Psoas muscle (tissue), 8 donors: ENCODE measurements around the gene POLR2E. TPM values are rescaled to one million over a fixed set of nuclear protein-coding genes. Genes with fewer than 3 reads are reported as not detected.

Experiments
- ATAC-seq, 4 donors: fragments of 200-7000 bp; cut with Tn5 transposase; one replicate each; pipeline ENCODE4 v1.9.1; 2020; ENCODE audit warnings: moderate library complexity in 3 of 4, mild to moderate bottlenecking in 2 of 4
- DNase-seq, 2 donors: peaks; one replicate each; pipeline ENCODE4 v3.0.0-alpha.2; 2020
- H3K27ac ChIP-seq: fragments of 200-600 bp; one replicate; pipeline ENCODE4 v1.8.0; 2022
- H3K27me3 ChIP-seq, 3 donors: fragments of 200-600 bp in 1 of 3; one replicate each; pipeline versions ENCODE4 v1.6.1 to v1.8.0; 2013 to 2022; ENCODE audit warnings: low read length in 2 of 3, mild to moderate bottlenecking in 2 of 3, moderate library complexity in 1 of 3; ENCODE audit not compliant: insufficient read depth in 3 of 3
- H3K36me3 ChIP-seq, 2 donors: fragments of 200-600 bp in 1 of 2; one replicate each; pipeline versions ENCODE4 v1.6.1 to v1.8.0; 2013 to 2022; ENCODE audit warnings: low read depth in 1 of 2, mild to moderate bottlenecking in 1 of 2, moderate library complexity in 1 of 2; ENCODE audit not compliant: insufficient read depth in 1 of 2
- H3K4me1 ChIP-seq: fragments of 200-600 bp; one replicate; pipeline ENCODE4 v1.8.0; 2022
- H3K4me3 ChIP-seq: fragments of 200-600 bp; one replicate; pipeline ENCODE4 v1.8.0; 2022; ENCODE audit warnings: mild to moderate bottlenecking
- H3K9me3 ChIP-seq: fragments of 200-600 bp; one replicate; pipeline ENCODE4 v1.8.0; 2022
- CTCF ChIP-seq: fragments of 200-600 bp; IDR thresholded peaks from one replicate; pipeline ENCODE4 v1.8.0; 2022; ENCODE audit warnings: antibody characterized with exemption
- WGBS, 3 donors: extraction: QIAGEN DNeasy Blood & Tissue Kit; methylation state at CpG; one replicate each; pipeline versions ENCODE4 v1.1.6 to v1.1.7; 2013; 5-methylcytosine and 5-hydroxymethylcytosine counted together
- intact Hi-C, 2 donors: fragments of 100-400 bp; cut with DNase I; formaldehyde crosslinking; loops; one replicate each; pipeline versions ENCODE4 v1.11.0 to v1.14.2; 2022
- polyA plus RNA-seq, 3 donors: library from polyadenylated mRNA; stranded (reverse); fragments of 200-250 nt; gene quantifications; one replicate each; pipeline ENCODE4 v1.2.3, GENCODE V29; 2013
- total RNA-seq, 4 donors: library from RNA; stranded (reverse); fragmentation: NEBNext Ultra II Directional in 2 of 4; extraction: Animal tissue kit (Norgen Biotek cat#: 25700) in 2 of 4; gene quantifications; one replicate each; pipeline versions ENCODE4 v1.2.1 to v1.2.4, GENCODE V29; 2021 to 2023
- donor health status: healthy with polysubstance abuse.
- donor health status: DM: no; HTN: no; CAD: no; lungs with moderate emphysema.
- donor health status: Bipolar disorder and iron deficiency.
- donor health status: healthy.
- donor health status: DM: yes; HTN: yes; CAD: no.
- donor health status: DM: no; HTN: no; CAD: no.
- donor health status: DM: no; HTN: no; CAD: no.
- donor health status: DM: yes; HTN: yes; CAD: no.

The POLR2E gene
- total and polyA plus RNA-seq, 7 donors, result 133 to 243 (median 147) TPM

- no peak overlapping the region for H3K27ac ChIP-seq
- intact Hi-C loops, result no loop called here
- ATAC-seq (no peak), DNase-seq (no peak)
- peaks cover 3% of the 10 kb centered on the region for H3K4me1 ChIP-seq
- H3K4me3 ChIP-seq, result no peak overlapping the region
- TF ChIP-seq CTCF, result no peak
- no peaks in the 10 kb centered on the region for H3K36me3 ChIP-seq
- 78 to 81% (median 78%) methylated on average over 4 of the region's 4 CpGs for WGBS, 3 donors
- H3K9me3 ChIP-seq, result no peaks in the 10 kb centered on the region
- peaks cover 0 to 17% (median 6%) of the 10 kb centered on the region in 3 donors for H3K27me3 ChIP-seq
Observed at GRCh38 chr19:1076046-1076386, 19.2 kb downstream of the POLR2E start.

- DNase-seq (peak; percentile 83 to 90), ATAC-seq (peak in 3 of 4 donors; percentile 29 to 56 (median 37))
- H3K36me3 ChIP-seq, result no peaks in the 10 kb centered on the region
- peaks cover 0 to 30% (median 14%) of the 10 kb centered on the region in 3 donors for H3K27me3 ChIP-seq
- peaks cover 3% of the 10 kb centered on the region for H3K4me1 ChIP-seq
- TF ChIP-seq CTCF, result no peak
- no peaks in the 10 kb centered on the region for H3K9me3 ChIP-seq
- peak overlapping the region; percentile 15 for H3K4me3 ChIP-seq
- H3K27ac ChIP-seq, result no peak overlapping the region
- 54 to 64% (median 62%) methylated on average over 29 to 54 of the region's 54 CpGs for WGBS, 3 donors
- intact Hi-C loops, result no loop called here
Observed at GRCh38 chr19:1074544-1075283, 20.5 kb downstream of the POLR2E start.

GRCh38 chr19:1073956-1074517, 21.1 kb downstream of the POLR2E start:
- DNase-seq (peak in 1 of 2 donors; percentile 51), ATAC-seq (no peak)
- H3K9me3 ChIP-seq, result no peaks in the 10 kb centered on the region
- TF ChIP-seq CTCF, result no peak
- WGBS, 3 donors, result 72 to 78% (median 73%) methylated on average over 28 of the region's 28 CpGs
- H3K27me3 ChIP-seq, result peaks cover 0 to 36% (median 21%) of the 10 kb centered on the region in 3 donors
- peak overlapping the region; percentile 15 for H3K4me3 ChIP-seq
- H3K27ac ChIP-seq, result no peak overlapping the region
- intact Hi-C loops, result no loop called here
- H3K36me3 ChIP-seq, result no peaks in the 10 kb centered on the region
- H3K4me1 ChIP-seq, result peaks cover 3% of the 10 kb centered on the region

GRCh38 chr19:1073063-1073955, 21.9 kb downstream of the POLR2E start:
- intact Hi-C loops, result no loop called here
- H3K27me3 ChIP-seq, result peaks cover 0 to 44% (median 23%) of the 10 kb centered on the region in 3 donors
- H3K4me3 ChIP-seq, result no peak overlapping the region
- ATAC-seq, result no peak
- WGBS, 3 donors, result 87 to 91% (median 89%) methylated on average over 30 of the region's 30 CpGs
- DNase-seq, result peak in 1 of 2 donors; percentile 47
- H3K36me3 ChIP-seq, result no peaks in the 10 kb centered on the region
- H3K4me1 ChIP-seq, result peaks cover 3% of the 10 kb centered on the region
- no peak for TF ChIP-seq CTCF
- H3K27ac ChIP-seq, result no peak overlapping the region
- no peaks in the 10 kb centered on the region for H3K9me3 ChIP-seq
